Measurements from ENCODE around the gene KCNG4.

- TF ChIP-seq CTCF (conservative IDR thresholded peaks at IDR 0.05; ENCODE audit: low read length) (no peak), EZH2phosphoT487 (IDR thresholded peaks at IDR 0.05; ENCODE audit: borderline replicate concordance) (no peak)
Measured at GRCh38 chr16:84182104-84182503, 57.7 kb downstream of the KCNG4 start.

Data from Loucy (cell line).